MCF 10A (cell line): Measurements from ENCODE around the gene GPS1. TPM values are rescaled to one million over a fixed set of nuclear protein-coding genes. Genes with fewer than 3 reads are reported as not detected.

ENCODE experiments used
- BruUV-seq: library from RNA; stranded (reverse); fragments of 400-500 nt; replicated peaks from 2 replicates; lab custom pipeline; 2021; lab: Mats Ljungman, UMichigan
- CTCF ChIA-PET: fragments of 300-600 bp; sonication (Branson Sonifier 250); formaldehyde crosslinking; extraction: SDS; loops from one replicate; lab custom pipeline; 2021; ENCODE audit warnings: antibody characterized with exemption, inconsistent platforms; lab: Yijun Ruan, JAX
- POLR2A ChIA-PET: fragments of 300-600, 350-650 bp; sonication (Branson Sonifier 250); formaldehyde crosslinking; extraction: SDS; loops from one replicate; lab custom pipeline; 2020; ENCODE audit warnings: antibody characterized with exemption, inconsistent platforms; lab: Yijun Ruan, JAX
- DNase-seq: peaks from one replicate; pipeline ENCODE4 v3.0.0-alpha.2; 2018; ENCODE audit not compliant: unreplicated experiment
- H3K27ac Mint-ChIP-seq: one replicate; pipeline ENCODE4 v1.8.0; 2022; ENCODE audit warnings: mild to moderate bottlenecking, low read depth, mixed read lengths; ENCODE audit not compliant: unreplicated experiment
- H3K27me3 Mint-ChIP-seq: one replicate; pipeline ENCODE4 v1.8.0; 2022; ENCODE audit warnings: mixed read lengths; ENCODE audit not compliant: insufficient read depth, unreplicated experiment
- H3K36me3 Mint-ChIP-seq: one replicate; pipeline ENCODE4 v1.8.0; 2022; ENCODE audit warnings: mild to moderate bottlenecking, moderate library complexity, mixed read lengths; ENCODE audit not compliant: insufficient read depth, unreplicated experiment
- H3K4me1 Mint-ChIP-seq: one replicate; pipeline ENCODE4 v1.8.0; 2022; ENCODE audit warnings: mixed read lengths; ENCODE audit not compliant: insufficient read depth, unreplicated experiment
- H3K4me3 Mint-ChIP-seq: one replicate; pipeline ENCODE4 v1.8.0; 2022; ENCODE audit warnings: mild to moderate bottlenecking, moderate library complexity, mixed read lengths; ENCODE audit not compliant: unreplicated experiment
- H3K9me3 Mint-ChIP-seq: one replicate; pipeline ENCODE4 v1.8.0; 2022; ENCODE audit warnings: mixed read lengths; ENCODE audit not compliant: unreplicated experiment
- intact Hi-C: fragments of 100-400 bp; cut with micrococcal nuclease; formaldehyde crosslinking; loops from 2 replicates; pipeline ENCODE4 v1.14.1; 2022
- total RNA-seq: library from RNA; stranded (reverse); gene quantifications from 2 replicates; pipeline ENCODE4 v1.2.3, GENCODE V29; 2022
- TF ChIP-seq, protein P1 (sequence below): fragments of 200-600 bp; IDR thresholded peaks from one replicate; pipeline ENCODE4 v1.8.0; 2022; ENCODE audit warnings: antibody characterized with exemption, mild to moderate bottlenecking; ENCODE audit not compliant: unreplicated experiment

The GPS1 gene
- total RNA-seq, 1 experiment from 2014 or later: 100 TPM

DNA sequence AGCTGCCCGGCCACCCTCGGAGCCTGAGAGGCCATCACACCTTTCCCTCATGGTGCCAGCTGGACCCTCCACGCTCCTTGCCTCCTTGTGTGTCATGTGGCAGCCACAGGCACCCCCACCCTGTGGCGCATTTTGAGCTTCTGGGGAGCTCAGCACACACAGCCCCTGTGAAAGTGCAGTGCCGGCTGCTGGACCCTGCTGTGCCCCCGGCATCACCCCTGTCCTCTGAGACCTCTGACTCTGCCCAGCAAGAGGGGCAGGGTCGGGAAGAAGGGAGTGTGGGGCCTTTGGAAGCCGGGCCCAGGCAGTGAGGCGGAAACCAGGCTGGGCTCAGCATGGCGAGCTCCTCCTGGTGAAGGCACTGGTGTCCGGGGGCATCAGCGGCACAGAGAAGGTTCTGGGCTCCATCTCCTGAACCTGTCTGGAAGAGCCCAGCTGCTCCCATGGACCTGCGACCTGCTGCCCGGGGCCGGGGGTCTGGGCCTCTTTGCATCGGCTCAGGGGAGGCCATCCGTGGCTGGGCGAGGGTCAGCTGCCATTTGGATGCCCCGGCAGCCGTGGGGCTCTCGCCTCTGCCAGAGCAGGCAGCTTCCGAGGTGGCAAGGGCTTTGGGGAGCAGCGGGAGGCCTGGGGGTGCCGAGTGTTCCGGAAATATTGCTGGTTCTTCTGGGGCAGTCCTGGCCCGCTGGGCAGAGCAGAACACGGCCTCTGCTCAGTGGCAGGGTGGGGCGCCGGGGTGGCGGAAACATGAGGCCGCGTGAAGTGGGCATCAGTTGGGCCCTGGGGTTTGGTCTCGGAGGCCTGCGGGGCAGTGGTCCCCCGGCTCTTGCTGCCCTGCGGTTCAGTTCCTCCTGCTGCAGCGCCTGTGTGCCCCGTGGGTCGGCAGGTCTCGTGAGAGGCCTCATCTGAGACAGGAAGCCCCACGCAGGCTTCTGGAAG lies 46.9 kb upstream of the GPS1 start:
- intact Hi-C loops: no loop called here
- peaks cover 10% of the 10 kb centered on the region for H3K4me1 Mint-ChIP-seq
- ChIA-PET CTCF (interaction anchor here (0.6 to 1.9 kb wide), 5 partner anchors 17 to 70 kb away, joined by 3 to 6 read pairs (median 4); partner anchors contain the start of gene NOTUM), POLR2A (interaction anchor here (0.6 to 3.7 kb wide), 6 partner anchors 13 to 79 kb away, joined by 3 to 31 read pairs (median 14); partner anchors contain the start of genes CENPX and LRRC45)
- no peak overlapping the region for H3K4me3 Mint-ChIP-seq
- TF ChIP-seq, protein P1, sequence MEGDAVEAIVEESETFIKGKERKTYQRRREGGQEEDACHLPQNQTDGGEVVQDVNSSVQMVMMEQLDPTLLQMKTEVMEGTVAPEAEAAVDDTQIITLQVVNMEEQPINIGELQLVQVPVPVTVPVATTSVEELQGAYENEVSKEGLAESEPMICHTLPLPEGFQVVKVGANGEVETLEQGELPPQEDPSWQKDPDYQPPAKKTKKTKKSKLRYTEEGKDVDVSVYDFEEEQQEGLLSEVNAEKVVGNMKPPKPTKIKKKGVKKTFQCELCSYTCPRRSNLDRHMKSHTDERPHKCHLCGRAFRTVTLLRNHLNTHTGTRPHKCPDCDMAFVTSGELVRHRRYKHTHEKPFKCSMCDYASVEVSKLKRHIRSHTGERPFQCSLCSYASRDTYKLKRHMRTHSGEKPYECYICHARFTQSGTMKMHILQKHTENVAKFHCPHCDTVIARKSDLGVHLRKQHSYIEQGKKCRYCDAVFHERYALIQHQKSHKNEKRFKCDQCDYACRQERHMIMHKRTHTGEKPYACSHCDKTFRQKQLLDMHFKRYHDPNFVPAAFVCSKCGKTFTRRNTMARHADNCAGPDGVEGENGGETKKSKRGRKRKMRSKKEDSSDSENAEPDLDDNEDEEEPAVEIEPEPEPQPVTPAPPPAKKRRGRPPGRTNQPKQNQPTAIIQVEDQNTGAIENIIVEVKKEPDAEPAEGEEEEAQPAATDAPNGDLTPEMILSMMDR: no peak
- no peak for DNase-seq
- no TSS peak for BruUV-seq
- H3K36me3 Mint-ChIP-seq: peaks cover 8% of the 10 kb centered on the region
- H3K27me3 Mint-ChIP-seq: no peaks in the 10 kb centered on the region
- H3K27ac Mint-ChIP-seq: no peak overlapping the region
- H3K9me3 Mint-ChIP-seq: no peaks in the 10 kb centered on the region

- Mint-ChIP-seq H3K36me3 (peaks cover 12% of the 10 kb centered on the region), H3K4me3 (no peak overlapping the region), H3K4me1 (peaks cover 10% of the 10 kb centered on the region), H3K9me3 (no peaks in the 10 kb centered on the region), H3K27ac (no peak overlapping the region), H3K27me3 (no peaks in the 10 kb centered on the region)
- ChIA-PET POLR2A (no interaction called here), CTCF (interaction anchor here (0.5 to 1.2 kb wide), 2 partner anchors 16 to 53 kb away, joined by 3 to 5 read pairs; no protein-coding TSS in a partner anchor)
- intact Hi-C loops: no loop called here
- TF ChIP-seq, protein P1: no peak
- no TSS peak for BruUV-seq
- no peak for DNase-seq
These were observed 45.9 kb upstream of the GPS1 start for GRCh38 chr17:82005701-82006348.

GRCh38 chr17:82006468-82007227 lies 45.0 kb upstream of the GPS1 start:
- CTCF ChIA-PET: interaction anchor here (1.0 kb wide), 1 partner anchor 13 kb away, joined by 4 read pairs; no protein-coding TSS in a partner anchor
- H3K4me3 Mint-ChIP-seq: no peak overlapping the region
- peak; percentile 56 for DNase-seq
- H3K36me3 Mint-ChIP-seq: peaks cover 12% of the 10 kb centered on the region
- peaks cover 10% of the 10 kb centered on the region for H3K4me1 Mint-ChIP-seq
- TF ChIP-seq, protein P1: no peak
- H3K9me3 Mint-ChIP-seq: no peaks in the 10 kb centered on the region
- intact Hi-C loops: no loop called here
- POLR2A ChIA-PET: interaction anchor here (1.0 kb wide), 1 partner anchor 15 kb away, joined by 3 read pairs; no protein-coding TSS in a partner anchor
- no peaks in the 10 kb centered on the region for H3K27me3 Mint-ChIP-seq
- H3K27ac Mint-ChIP-seq: no peak overlapping the region
- BruUV-seq: no TSS peak
